Hematopoietic multipotent progenitor cell treated with erythropoietin and hydrocortisone succinate and interleukin-3 and kit ligand, for 17 days (in vitro differentiated cells): ENCODE data around the gene SLC35G3.
"Not testable (repeated sequence)": the region's sequence is repeated elsewhere in the genome, so short reads cannot be mapped to it uniquely, and the experiment has no call there.

Experiments
- DNase-seq: peaks from one replicate; pipeline ENCODE4 v3.0.0-alpha.2; 2015; ENCODE audit warnings: low spot score

Gene SLC35G3

GRCh38 chr17:35210741-35211140 lies 16.5 kb upstream of the SLC35G3 start:
- DNase-seq, result no peak

GRCh38 chr17:35202582-35202981 lies 8.4 kb upstream of the SLC35G3 start:
- DNase-seq, result not testable (repeated sequence)

- not testable (repeated sequence) for DNase-seq
These were observed 869 bp upstream of the SLC35G3 start for GRCh38 chr17:35195062-35195461.

GRCh38 chr17:35192708-35193107 lies 1.5 kb downstream of the SLC35G3 start:
- no peak for DNase-seq

- DNase-seq, result no peak
These were observed 3.0 kb downstream of the SLC35G3 start for GRCh38 chr17:35191001-35191695.

GRCh38 chr17:35189291-35189690 lies 4.9 kb downstream of the SLC35G3 start:
- DNase-seq, result no peak

- DNase-seq, result no peak
These were observed 6.1 kb downstream of the SLC35G3 start for GRCh38 chr17:35188111-35188510.

- DNase-seq, result no peak
These were observed 6.7 kb downstream of the SLC35G3 start for GRCh38 chr17:35187481-35187880.

- DNase-seq, result no peak
These were observed 8.3 kb downstream of the SLC35G3 start for GRCh38 chr17:35185849-35186248.

GRCh38 chr17:35184274-35184673 lies 9.9 kb downstream of the SLC35G3 start:
- DNase-seq, result no peak

- DNase-seq, result no peak
These were observed 10.9 kb downstream of the SLC35G3 start for GRCh38 chr17:35183332-35183731.

GRCh38 chr17:35179379-35179778 lies 14.8 kb downstream of the SLC35G3 start:
- not testable (repeated sequence) for DNase-seq

GRCh38 chr17:35176897-35177296 lies 17.3 kb downstream of the SLC35G3 start:
- no peak for DNase-seq

- no peak for DNase-seq
These were observed 18.4 kb downstream of the SLC35G3 start for GRCh38 chr17:35175638-35176415.

- no peak for DNase-seq
These were observed 19.3 kb downstream of the SLC35G3 start for GRCh38 chr17:35174835-35175334.

- DNase-seq, result not testable (repeated sequence)
These were observed 21.9 kb downstream of the SLC35G3 start for GRCh38 chr17:35172321-35172720.

- no peak for DNase-seq
These were observed 22.4 kb downstream of the SLC35G3 start for GRCh38 chr17:35171834-35172233.

- DNase-seq, result no peak
These were observed 23.0 kb downstream of the SLC35G3 start for GRCh38 chr17:35170968-35171771.

GRCh38 chr17:35169835-35170363 lies 24.3 kb downstream of the SLC35G3 start:
- DNase-seq, result no peak

GRCh38 chr17:35167666-35168065 lies 26.5 kb downstream of the SLC35G3 start:
- DNase-seq, result no peak

GRCh38 chr17:35167046-35167445 lies 27.1 kb downstream of the SLC35G3 start:
- no peak for DNase-seq

- DNase-seq, result no peak
These were observed 27.7 kb downstream of the SLC35G3 start for GRCh38 chr17:35166526-35166925.
